Suprapubic skin (tissue), 4 donors: ENCODE measurements around the gene EML1.

ENCODE experiments used
- EP300 ChIP-seq: sonication (generic); formaldehyde crosslinking; IDR thresholded peaks from one replicate; pipeline ENCODE4 v1.6.1; 2017; ENCODE audit warnings: antibody characterized with exemption
- POLR2A ChIP-seq, 2 donors: fragments of 450-650 bp; IDR thresholded peaks; one replicate each; pipeline ENCODE4 v1.6.1; 2017; ENCODE audit warnings: antibody characterized with exemption in 2 of 2, mild to moderate bottlenecking in 2 of 2, moderate library complexity in 2 of 2
- POLR2AphosphoS5 ChIP-seq, 3 donors: sonication (generic); formaldehyde crosslinking; IDR thresholded peaks; one replicate each; pipeline ENCODE4 v1.6.1; 2017; ENCODE audit warnings: antibody characterized with exemption in 3 of 3
- TF ChIP-seq, protein P1 (sequence below), 2 donors: fragments of 200-600 bp in 1 of 2; fragments of 450-650 bp in 1 of 2; sonication (generic) in 1 of 2; IDR thresholded peaks; one replicate each; pipeline ENCODE4 v1.5.1; 2016 to 2019; ENCODE audit warnings: antibody characterized with exemption in 2 of 2, mild to moderate bottlenecking in 1 of 2, moderate library complexity in 1 of 2

DNA sequence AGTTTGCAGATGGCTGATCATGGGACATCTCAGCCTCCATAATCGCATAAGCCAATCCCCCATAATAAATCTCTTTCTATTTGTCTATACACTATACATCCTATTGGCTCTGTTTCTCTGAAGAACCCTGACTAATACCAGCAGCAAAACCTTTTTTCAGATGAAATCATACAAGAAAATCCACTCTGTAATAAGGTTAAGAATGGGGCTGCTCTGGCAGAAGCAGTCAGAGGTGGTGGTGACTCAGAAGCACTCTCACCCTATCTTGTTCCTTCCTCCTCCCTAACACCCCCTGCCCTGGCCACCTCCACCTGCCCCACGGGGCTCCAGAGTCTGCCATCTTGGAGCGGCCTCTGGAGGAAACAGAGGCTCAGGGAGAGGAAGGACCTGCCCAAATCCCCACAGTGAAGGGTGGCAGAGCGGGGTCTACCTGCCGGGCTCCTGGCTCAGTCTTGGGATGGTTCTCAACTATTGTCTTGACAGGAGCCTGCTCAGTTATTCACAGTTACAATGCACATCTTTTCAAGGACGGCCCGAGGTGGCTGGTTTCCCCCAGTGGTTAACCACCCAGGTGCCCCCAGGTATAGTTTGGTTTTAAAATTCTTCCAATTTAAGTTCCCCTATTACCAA is 162.7 kb downstream of the EML1 start:
- TF ChIP-seq POLR2A (IDR thresholded peaks at IDR 0.05) = no peak
- TF ChIP-seq, protein P1, sequence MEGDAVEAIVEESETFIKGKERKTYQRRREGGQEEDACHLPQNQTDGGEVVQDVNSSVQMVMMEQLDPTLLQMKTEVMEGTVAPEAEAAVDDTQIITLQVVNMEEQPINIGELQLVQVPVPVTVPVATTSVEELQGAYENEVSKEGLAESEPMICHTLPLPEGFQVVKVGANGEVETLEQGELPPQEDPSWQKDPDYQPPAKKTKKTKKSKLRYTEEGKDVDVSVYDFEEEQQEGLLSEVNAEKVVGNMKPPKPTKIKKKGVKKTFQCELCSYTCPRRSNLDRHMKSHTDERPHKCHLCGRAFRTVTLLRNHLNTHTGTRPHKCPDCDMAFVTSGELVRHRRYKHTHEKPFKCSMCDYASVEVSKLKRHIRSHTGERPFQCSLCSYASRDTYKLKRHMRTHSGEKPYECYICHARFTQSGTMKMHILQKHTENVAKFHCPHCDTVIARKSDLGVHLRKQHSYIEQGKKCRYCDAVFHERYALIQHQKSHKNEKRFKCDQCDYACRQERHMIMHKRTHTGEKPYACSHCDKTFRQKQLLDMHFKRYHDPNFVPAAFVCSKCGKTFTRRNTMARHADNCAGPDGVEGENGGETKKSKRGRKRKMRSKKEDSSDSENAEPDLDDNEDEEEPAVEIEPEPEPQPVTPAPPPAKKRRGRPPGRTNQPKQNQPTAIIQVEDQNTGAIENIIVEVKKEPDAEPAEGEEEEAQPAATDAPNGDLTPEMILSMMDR (IDR thresholded peaks at IDR 0.05) = no peak
- TF ChIP-seq POLR2AphosphoS5 (IDR thresholded peaks at IDR 0.05) = no peak
- TF ChIP-seq EP300 = no peak
